Endodermal cell (in vitro differentiated cells): ENCODE data around the gene ADAMTS18. TPM values are rescaled to one million over a fixed set of nuclear protein-coding genes. Genes with fewer than 3 reads are reported as not detected.

Experiments used
- DNase-seq: peaks from one replicate; pipeline ENCODE4 v3.0.0-alpha.2; 2017
- H3K27ac ChIP-seq: 2 replicates; pipeline ENCODE4 v1.5.1; 2013; ENCODE audit warnings: mild to moderate bottlenecking, low read depth, low read length, moderate library complexity
- H3K27me3 ChIP-seq: 2 replicates; pipeline ENCODE4 v1.6.1; 2013; ENCODE audit warnings: mild to moderate bottlenecking, low read length, moderate library complexity; ENCODE audit not compliant: insufficient read depth, control insufficient read depth, poor library complexity, severe bottlenecking
- H3K36me3 ChIP-seq: 2 replicates; pipeline ENCODE4 v1.7.0; 2013; ENCODE audit warnings: mild to moderate bottlenecking, low read length, moderate library complexity; ENCODE audit not compliant: control insufficient read depth, insufficient read depth
- H3K4me1 ChIP-seq: one replicate; pipeline ENCODE4 v1.7.0; 2013; ENCODE audit warnings: low read length; ENCODE audit not compliant: control insufficient read depth, insufficient read depth
- H3K4me3 ChIP-seq: 2 replicates; pipeline ENCODE4 v1.5.1; 2013; ENCODE audit warnings: mild to moderate bottlenecking, low read length, moderate library complexity
- H3K9ac ChIP-seq: 2 replicates; pipeline ENCODE4 v1.6.1; 2013; ENCODE audit warnings: mild to moderate bottlenecking, low read length, moderate library complexity; ENCODE audit not compliant: poor library complexity, severe bottlenecking; ENCODE audit errors: extremely low read depth
- H3K9me3 ChIP-seq: 2 replicates; pipeline ENCODE4 v1.6.1; 2013; ENCODE audit warnings: mild to moderate bottlenecking, low read length, moderate library complexity; ENCODE audit not compliant: control insufficient read depth
- H3K27ac Mint-ChIP-seq: 2 replicates; pipeline ENCODE4 v1.8.0; 2020; ENCODE audit warnings: mixed read lengths
- H3K27me3 Mint-ChIP-seq: 2 replicates; pipeline ENCODE4 v1.8.0; 2021; ENCODE audit warnings: mild to moderate bottlenecking, mixed read lengths; ENCODE audit not compliant: insufficient read depth
- H3K36me3 Mint-ChIP-seq: 2 replicates; pipeline ENCODE4 v1.8.0; 2020; ENCODE audit warnings: low read depth, mixed read lengths
- H3K4me1 Mint-ChIP-seq: 2 replicates; pipeline ENCODE4 v1.8.0; 2020; ENCODE audit warnings: mixed read lengths
- H3K4me3 Mint-ChIP-seq: 2 replicates; pipeline ENCODE4 v1.8.0; 2020; ENCODE audit warnings: mild to moderate bottlenecking, moderate library complexity, mixed read lengths
- H3K9me3 Mint-ChIP-seq: 2 replicates; pipeline ENCODE4 v1.8.0; 2020; ENCODE audit warnings: mild to moderate bottlenecking, mixed read lengths
- WGBS, 2 experiments: methylation state at CpG; one replicate each; pipeline versions ENCODE4 v1.1.5 to v1.1.7; 2013; ENCODE audit warnings: missing lambda C conversion rate in 2 of 2, mixed read lengths in 1 of 2; ENCODE audit not compliant: insufficient coverage in 1 of 2, insufficient read length in 1 of 2; 5-methylcytosine and 5-hydroxymethylcytosine counted together
- total RNA-seq, 2 donors: library from RNA; stranded (reverse); fragmentation: NEBNext Ultra II Directional in 1 of 2; extraction: Animal tissue kit (Norgen Biotek cat#: 25700) in 1 of 2; gene quantifications; 2 replicates in 1 of 2; 3 replicates in 1 of 2; pipeline ENCODE4 v1.2.1, GENCODE V29; 2021
- TF ChIP-seq, protein P1 (sequence below): fragments of 200-600 bp; sonication (generic); conservative IDR thresholded peaks from 2 replicates; pipeline ENCODE4 v1.5.0; 2021; ENCODE audit warnings: antibody characterized with exemption, mild to moderate bottlenecking

ADAMTS18 gene
- total RNA-seq, 2 donors from 2014 or later, result 7.9 to 12.4 TPM

DNA sequence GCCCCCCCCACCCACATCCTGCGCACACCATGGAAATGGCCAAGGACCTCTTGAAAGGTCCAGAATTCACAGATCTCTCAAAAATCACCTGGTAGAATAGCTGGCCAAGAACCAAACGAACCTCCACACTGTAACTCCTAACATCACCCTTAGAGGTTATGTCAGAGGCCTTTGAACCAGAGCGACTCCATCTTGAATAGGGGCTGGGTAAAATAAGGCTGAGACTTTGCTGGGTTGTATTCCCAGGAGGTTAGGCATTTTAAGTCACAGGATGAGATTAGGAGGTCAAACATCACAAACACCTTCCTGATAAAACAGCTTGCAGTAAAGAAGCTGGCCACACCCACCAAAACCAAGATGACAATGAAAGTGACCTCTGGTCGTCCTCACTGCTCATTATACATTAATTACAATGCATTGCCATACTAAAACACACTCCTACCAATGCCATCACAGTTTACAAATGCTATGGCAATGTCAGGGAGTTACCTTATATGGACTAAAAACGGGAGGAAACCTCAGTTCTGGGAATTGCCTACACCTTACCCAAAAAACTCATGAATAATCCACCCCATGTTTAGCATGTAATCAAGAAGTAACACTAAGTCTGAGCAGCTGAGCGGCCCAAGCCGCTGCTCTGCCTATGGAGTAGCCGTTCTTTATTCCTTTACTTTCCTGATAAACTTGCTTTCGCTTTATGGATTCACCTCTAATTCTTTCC lies 200.9 kb downstream of the ADAMTS18 start:
- no peaks in the 10 kb centered on the region for H3K36me3 Mint-ChIP-seq
- no peaks in the 10 kb centered on the region for H3K9me3 ChIP-seq
- no peak overlapping the region for H3K27ac ChIP-seq
- DNase-seq, result no peak
- peaks cover 3% of the 10 kb centered on the region for H3K4me1 ChIP-seq
- no peaks in the 10 kb centered on the region for H3K9me3 Mint-ChIP-seq
- no peak overlapping the region for H3K9ac ChIP-seq
- H3K27me3 Mint-ChIP-seq, result peaks cover 12% of the 10 kb centered on the region
- H3K27me3 ChIP-seq, result peaks cover 27% of the 10 kb centered on the region
- no peaks in the 10 kb centered on the region for H3K36me3 ChIP-seq
- 86 to 100% methylated on average over 5 to 9 of the region's 9 CpGs for WGBS, 2 experiments
- no peak overlapping the region for H3K4me3 Mint-ChIP-seq
- peak overlapping the region; percentile 22 for H3K27ac Mint-ChIP-seq
- peaks cover 31% of the 10 kb centered on the region for H3K4me1 Mint-ChIP-seq
- TF ChIP-seq, protein P1, sequence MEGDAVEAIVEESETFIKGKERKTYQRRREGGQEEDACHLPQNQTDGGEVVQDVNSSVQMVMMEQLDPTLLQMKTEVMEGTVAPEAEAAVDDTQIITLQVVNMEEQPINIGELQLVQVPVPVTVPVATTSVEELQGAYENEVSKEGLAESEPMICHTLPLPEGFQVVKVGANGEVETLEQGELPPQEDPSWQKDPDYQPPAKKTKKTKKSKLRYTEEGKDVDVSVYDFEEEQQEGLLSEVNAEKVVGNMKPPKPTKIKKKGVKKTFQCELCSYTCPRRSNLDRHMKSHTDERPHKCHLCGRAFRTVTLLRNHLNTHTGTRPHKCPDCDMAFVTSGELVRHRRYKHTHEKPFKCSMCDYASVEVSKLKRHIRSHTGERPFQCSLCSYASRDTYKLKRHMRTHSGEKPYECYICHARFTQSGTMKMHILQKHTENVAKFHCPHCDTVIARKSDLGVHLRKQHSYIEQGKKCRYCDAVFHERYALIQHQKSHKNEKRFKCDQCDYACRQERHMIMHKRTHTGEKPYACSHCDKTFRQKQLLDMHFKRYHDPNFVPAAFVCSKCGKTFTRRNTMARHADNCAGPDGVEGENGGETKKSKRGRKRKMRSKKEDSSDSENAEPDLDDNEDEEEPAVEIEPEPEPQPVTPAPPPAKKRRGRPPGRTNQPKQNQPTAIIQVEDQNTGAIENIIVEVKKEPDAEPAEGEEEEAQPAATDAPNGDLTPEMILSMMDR, result no peak
- no peak overlapping the region for H3K4me3 ChIP-seq

Other genes starting within 250 kb of the ADAMTS18 start
- 10 to 100 TPM; 43.6 to 45.7 TPM for gene MON1B, start 243.8 kb downstream of the ADAMTS18 start, total RNA-seq
- 10 to 100 TPM; 13.6 to 19.9 TPM for gene SYCE1L, start 235.6 kb downstream of the ADAMTS18 start, total RNA-seq